HG03175 (cell line): ENCODE results near the gene APRT.
"Not testable (repeated sequence)": the region's sequence is repeated elsewhere in the genome, so short reads cannot be mapped to it uniquely, and the experiment has no call there.

Source experiments
- ATAC-seq: cut with Tn5 transposase; IDR thresholded peaks from one replicate; pipeline ENCODE4 v1.9.1; 2021; ENCODE audit warnings: mild to moderate bottlenecking, moderate library complexity; ENCODE audit not compliant: unreplicated experiment

Gene APRT

DNA sequence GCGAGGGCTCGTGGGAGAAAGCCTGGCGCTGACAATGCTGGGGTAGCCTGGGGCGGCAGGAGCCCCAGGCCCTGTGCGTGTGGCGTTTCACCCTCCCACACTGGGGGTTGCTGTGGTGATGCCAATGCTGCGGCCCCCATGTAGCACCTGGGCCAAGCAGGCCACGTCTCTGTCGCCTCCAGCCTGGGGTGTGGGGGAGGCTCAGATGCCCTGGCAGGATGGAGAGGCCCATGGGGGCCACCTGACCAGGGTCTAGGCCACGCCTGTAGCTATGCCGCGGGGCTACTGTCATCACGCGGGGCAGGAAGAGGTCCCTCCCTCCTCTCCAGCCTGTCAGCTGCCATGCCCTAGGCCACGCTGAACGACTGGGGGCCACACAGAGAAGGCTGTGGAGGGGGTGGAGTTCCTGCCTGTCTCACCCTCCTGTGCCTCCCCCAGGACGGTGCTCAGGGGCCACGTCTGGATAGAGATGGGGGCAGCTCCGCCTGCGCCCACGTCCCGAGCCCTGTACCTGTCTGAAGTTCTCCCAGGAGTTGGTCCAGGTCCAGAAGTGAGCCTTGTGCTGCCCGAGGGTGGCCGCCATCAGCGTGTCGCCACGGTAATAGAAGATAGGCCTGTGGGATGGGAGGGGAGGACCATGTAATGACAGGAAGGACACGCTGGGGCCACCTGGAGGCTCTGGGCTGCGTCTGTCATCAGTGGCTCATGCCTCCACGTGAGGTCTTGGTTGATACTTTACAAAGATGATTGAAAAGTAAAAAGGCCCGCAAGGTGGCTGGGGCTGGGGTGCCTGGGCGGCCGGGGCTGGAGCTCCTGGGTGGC is 12.7 kb upstream of the APRT start:
- no peak for ATAC-seq

GRCh38 chr16:88823646-88824045 is 11.9 kb upstream of the APRT start:
- not testable (repeated sequence) for ATAC-seq

DNA sequence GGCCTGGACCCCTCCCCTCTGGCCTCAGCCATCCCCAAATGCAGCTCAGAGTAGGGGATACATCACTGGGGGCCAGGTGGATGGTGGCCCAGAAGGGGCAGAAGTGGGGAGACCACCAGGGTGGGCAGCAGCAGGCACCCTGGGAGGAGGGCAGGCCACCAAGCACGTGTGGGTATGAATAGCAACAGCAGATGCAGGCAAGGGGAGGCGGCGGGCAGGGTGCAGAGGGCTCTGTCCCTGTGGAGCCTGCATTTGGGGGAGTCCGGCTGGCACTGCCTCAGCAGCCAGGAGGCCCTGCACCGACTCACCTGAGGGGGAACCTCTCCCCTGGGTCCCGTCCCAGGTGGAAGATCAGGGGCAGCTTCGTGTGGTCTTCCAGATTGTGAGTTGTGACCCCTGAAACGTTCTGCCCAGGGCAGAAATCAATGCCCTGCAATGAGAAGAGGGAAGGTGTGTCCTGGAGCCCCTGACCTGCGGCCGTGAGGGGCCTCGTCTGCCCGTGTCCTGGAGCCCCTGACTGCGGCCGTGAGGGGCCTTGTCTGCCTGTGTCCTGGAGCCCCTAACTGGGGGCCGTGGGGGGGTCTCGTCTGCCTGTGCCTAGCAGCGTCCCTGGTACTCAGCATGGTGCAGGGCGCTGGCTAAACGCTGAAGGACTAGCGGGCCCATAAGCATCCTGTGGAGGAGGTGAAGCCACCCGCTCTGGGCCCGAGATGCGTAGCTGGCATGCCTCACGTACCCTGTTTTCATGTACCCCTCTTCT is 10.7 kb upstream of the APRT start:
- no peak for ATAC-seq

DNA sequence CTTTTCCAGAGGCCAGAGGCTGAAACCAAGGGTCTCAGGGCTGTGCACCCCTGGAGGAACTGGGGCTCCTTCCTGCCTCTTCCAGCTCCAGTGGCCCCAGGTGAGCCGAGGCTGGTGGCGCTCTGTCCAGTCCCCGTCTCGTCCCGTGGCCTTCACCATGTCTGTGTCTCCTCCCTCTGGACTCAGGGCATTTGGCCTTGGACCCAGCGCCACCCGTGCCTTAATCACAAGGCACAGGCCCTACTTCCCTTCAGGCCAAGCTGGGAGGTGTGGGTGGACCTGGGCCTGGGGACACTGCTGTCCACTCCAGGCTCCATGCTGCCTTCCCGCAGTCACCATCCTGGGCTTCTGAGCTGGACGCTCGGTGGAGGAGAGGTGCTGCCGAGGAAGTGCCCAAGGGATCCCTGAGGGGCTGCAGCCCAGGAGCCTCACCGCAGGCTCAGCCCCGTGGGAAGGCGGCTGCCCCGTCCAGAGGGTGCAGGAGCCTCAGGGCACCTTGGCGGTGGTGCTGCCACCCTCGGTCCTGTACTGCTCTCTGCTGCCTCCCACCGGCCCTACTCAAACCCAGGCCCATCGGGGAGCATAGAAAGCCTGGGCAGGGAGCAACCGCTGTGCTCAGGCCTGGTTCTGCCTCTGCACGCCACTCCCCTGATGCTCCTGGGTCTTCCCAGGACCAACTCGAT is 9.6 kb upstream of the APRT start:
- ATAC-seq = no peak

DNA sequence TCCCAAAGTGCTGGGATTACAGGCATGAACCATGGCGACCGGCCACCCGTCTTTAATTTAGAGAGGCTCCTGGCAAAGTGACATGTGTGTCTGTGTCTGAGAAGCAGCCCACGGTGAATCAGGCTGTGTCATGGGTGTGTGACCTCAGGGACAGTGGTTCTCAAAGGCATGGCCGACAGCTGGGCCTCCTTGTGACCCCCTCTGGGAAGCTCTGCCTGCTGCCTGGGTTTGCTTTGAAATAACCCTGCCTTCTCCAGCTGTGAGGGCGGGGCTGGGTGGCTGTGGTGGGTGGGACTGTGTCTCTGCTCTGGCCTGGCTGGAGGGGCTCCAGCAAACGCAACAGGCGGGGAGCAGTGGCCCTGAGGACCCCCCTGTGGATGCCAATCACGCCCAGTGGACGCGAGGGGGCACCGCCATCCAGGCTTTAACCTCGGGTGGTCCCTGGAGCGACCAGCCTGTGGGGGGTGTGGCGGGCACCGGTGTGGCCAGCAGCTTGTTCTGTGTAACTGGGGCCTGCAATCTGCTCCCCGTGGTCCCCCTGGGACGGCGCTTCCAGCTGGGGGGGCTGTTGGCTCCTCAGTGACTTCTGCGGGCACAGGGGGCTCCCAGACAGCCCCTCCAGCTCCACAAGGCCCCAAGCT is 8.8 kb upstream of the APRT start:
- ATAC-seq = no peak

DNA sequence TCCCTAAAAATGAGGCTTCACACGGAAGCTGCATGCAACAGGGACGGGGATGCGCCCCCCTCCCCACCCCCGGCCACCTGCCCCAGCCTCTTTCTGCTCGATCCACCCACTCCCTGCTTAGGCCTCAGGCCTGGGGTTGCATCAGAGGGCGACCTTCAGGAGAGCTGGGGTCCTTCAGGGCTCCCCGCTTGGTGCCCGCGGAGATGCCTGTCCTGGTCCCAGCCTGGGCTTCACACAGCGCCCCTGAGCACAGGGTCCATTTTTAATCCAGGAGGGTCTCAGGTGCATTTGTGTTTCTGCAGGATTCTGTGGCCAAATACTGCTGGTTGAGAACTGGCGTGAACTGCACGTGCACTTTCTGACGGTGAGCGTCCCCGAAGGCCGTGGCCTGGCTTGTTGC is 7.4 kb upstream of the APRT start:
- no peak for ATAC-seq

DNA sequence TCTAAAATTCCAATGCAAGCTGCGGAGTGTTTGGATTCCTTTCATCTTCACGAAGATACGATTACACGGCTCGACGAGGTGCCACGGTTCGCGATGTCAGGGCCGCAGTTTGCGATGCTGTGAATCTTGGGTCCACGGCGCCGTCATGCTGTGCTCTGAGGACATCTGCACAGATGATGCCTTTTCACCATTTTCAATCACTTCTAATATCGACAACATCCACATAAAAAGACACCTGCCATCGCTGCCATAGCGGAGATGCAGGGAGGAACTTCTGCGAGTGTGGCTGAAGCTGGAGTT is 6.8 kb upstream of the APRT start:
- ATAC-seq = no peak

DNA sequence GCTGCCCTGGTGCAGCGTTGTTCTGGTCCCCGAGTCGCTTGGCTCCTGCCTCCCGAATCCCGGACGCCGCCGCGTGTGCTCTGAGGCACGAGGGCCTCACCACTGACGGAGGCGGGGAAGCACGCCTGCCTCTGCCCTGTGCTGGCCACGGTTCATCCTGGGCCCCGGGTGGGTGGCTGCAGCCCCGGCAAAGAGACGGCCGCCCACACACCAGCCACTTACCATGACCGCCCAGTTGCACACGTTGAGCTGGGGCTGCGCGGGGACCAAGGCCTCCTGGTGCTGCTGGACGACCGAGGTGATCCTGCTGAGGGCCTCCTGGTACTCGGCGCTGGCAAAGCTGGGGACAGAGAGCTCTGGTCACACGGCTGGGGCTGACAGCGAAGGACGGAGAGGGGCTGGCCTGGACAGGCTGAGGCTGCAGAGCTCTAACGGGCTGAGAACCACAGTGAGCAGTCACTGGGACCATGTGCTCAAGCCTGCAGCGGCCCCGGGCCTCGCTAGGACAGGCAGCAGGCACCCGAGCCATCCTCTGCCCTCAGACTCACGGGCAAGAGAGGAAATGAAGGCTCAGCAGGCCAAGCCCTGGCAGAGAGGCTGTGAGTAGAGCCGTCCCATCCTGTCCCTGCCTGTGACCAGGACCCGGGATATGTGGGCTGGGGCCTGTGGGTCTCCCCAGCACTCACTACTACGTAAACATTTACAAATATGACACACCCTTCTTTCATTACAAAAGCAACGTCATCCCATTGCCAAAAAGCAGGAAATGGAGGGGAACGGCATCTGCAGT is 6.3 kb upstream of the APRT start:
- no peak for ATAC-seq

GRCh38 chr16:88816736-88817535 is 5.2 kb upstream of the APRT start:
- ATAC-seq = no peak

DNA sequence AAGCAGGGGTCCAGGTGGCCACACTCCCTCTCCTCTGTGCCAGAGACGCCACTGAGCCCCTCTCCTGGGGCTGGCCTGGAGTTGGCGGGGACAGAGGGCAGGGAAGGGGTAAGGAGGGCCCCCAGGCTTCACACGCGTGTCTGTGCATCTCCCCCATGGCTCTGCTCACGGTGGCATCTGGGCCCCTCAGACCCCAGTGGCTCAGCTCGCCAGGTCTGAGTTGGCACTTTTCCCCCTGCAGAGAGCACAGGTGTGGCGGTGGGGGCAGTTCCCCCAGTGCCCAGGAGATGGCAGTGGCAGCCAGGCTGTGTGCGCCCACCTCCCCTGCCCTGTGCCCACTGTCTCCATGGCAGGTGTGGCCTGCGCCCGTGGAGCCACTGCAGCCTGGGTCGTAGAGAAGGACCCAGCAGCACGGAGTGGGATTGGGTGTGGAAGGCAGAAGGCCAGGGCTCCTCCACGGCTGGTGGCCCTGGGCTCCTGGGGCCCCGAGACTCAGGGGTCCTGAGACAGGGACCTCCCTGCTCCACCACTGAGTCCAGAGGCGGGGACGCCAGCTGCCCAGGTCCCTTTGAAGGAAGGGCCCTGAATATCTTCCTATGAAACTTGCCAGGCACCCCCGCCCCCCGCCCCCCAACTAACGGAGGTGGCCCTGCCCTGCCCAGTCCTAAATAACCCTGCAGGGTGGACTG is 4.3 kb upstream of the APRT start:
- no peak for ATAC-seq

DNA sequence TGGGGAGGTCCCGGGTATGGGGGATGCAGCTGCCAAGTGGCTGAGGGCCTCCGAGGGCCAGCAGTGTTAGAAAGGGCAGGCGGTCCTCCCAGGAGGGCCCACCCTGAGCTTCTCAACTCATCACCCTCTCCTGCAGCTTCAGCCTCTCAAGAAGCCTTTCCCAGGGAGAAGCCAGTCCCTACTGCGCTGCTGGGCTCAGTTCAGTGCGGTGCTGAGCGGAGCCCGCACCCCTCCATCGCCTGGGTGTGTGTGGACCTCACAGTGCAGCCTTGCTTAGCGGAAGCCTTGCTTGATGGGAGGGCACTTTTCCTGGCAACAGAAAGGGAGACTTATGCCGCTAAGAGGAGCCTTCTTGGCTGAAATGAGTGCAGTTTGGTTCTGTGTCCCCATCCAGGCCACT is 3.5 kb upstream of the APRT start:
- ATAC-seq = no peak

GRCh38 chr16:88814144-88814502 is 2.4 kb upstream of the APRT start:
- ATAC-seq = no peak

DNA sequence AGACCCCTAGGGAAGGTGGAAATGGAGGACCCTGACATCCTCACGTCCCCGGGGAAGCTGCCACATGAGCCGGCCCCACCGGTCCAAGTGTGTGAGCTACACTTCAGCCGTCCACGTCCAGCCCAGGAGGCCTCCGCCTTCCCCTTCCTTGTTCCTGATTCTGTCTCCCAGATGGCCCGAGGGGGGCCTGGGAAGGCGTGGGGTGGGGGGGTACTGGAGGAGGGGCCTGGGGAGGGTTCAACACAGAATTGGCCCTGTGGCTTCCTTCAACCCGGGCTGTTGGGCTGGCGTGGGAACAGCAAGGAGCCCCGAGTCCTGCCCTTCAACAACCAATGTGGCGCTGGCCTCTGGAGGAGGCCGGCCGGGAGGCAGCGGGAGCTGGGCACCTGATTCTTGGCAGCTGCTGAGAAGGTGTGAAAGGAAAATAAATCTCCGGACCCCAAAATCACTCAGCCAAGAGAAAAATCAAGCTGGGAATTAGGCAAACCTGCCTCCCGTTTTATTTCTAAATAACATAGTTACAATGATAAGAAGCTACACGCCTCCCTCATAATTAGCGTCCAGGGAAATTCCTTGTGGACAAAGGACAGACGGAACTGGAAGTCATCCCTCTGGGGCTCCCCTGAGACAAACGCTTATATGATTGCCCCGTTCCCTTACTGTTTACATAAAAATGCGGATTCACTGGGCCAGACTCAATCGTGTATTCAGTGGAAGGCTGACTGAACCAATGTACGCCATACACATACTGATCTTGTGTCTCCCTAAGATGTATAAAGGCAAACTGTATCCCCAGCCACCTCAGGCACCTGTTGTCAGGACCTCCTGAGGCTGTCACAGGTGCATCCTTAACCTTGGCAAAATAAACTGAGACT is 1.8 kb upstream of the APRT start:
- no peak for ATAC-seq

GRCh38 chr16:88812513-88813268 is 963 bp upstream of the APRT start:
- ATAC-seq = no peak

DNA sequence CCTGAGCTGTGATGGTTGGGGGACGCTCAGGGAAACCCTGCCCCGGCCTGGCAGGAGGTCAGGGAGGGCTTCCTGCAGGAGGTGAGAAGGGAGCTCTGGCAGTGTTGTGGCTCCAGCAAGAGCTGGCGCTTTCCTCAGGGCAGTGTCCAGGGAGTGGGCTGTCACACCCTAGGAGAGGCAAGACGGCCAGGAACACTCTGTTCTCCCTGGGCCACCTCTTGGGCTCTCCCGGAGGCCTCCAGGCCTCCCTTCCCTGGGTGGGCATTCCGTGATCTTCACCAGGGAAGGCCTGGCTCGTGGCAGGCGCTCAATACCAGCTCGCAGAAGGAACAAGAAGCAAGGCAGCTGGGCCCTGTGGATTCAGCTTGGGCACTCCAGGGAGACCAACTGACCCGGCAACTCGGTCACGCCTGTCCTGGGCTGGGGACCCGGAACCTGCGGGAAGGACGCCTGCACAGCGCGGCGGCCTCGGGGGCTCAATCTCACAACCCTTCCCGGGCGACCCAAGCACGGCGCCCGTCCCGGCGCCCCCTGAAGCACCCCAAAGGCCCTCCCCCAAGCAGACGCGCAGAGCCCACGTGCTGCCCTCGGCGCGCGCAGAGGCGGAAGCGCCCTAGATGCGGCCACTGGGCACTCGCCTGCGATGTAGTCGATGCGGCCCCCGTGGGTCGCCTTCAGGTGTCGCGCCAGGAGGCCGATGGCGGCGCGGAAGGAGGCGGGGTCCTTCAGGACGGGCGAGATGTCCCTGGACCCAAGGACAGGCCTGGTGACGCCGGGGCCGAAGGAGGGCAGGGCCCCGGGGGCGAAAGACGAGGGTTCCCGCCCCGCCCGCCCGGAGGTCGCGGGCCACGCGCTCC is 588 bp downstream of the APRT start:
- peak; percentile 47 for ATAC-seq

DNA sequence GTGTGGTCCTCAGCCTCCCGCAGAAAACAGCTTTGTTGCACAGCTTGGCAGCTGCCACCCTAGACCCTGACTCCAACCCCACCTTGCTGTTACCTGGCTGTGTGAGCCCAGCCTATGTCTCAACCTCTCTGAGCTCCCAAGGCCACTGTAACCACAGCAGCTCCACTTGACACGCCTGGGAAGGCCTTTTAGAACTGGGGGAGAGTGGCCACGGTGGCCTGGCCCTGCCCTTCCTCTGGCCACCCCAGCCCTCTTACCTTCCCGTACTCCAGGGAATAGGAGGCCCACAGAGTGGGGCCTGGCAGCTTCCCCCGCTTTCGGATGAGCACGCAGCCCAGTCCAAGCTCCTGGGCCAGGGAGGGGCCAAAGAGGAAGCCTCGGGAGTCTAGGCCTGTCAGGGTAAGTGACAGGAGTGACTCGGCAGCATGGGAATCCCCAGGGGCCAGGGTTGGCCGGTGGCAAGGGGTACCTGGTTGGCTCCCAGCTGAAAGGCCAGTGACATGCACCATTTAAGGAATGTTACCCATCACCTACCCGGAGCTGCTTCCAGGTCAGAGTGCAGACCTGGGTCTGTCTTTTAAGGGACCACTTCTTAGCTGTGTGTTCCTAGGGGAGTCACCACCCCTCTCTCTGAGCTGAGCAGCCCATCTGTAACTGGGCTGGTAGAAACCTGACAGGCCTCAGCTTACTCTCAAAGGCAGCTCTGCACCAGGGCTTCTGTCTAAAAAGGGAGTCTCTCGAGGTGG is 1.4 kb downstream of the APRT start:
- ATAC-seq = no peak
